Breast epithelium (tissue), 3 donors: Measurements from ENCODE around the gene VAMP4.

Source experiments
- CTCF ChIP-seq, 3 donors: fragments of 450-650 bp; IDR thresholded peaks; one replicate each; pipeline ENCODE4 v1.5.1; 2016 to 2017; ENCODE audit warnings: antibody characterized with exemption in 3 of 3, mild to moderate bottlenecking in 3 of 3, moderate library complexity in 3 of 3
- POLR2A ChIP-seq: fragments of 450-650 bp; IDR thresholded peaks from one replicate; pipeline ENCODE4 v1.6.1; 2016; ENCODE audit warnings: antibody characterized with exemption, mild to moderate bottlenecking, moderate library complexity
- POLR2AphosphoS5 ChIP-seq, 3 donors: sonication (generic); formaldehyde crosslinking; IDR thresholded peaks; one replicate each; pipeline ENCODE4 v1.6.1; 2017; ENCODE audit warnings: antibody characterized with exemption in 3 of 3

DNA sequence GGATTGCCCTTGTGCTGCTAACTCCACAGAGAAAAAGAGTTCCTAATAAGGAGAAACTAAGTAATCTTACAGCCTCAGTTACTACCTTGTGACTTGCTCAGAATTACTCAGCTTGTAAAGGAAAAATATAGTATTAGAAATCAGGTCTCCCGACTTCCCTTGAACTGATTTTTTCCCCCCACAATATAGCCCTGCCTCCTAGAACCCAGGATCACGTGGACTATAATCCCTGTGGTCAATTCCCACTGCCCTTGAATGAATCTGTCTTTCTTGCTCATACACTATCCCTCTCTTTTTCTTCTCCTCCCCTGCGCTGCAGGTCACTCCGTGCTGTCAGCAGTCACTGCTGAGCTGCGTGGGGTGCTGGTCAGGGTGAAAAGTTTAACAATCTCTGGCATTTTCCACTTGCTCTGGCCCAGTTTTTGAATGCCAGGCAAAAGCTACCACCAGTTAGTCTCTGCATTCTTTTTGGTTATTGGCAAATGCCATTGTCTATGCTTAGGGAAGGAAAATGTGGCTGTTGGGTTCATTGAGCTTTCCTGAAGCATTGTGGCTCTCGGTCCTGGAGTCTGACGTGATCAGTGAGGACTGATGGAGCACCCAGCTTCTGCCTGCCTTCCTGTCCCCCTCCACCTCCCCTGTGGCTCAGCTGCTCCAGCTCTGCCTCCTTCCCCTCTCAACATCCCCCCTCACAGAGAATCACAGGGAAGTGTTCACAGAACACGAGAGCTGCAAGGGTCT is 87.5 kb downstream of the VAMP4 start:
- no peak for TF ChIP-seq CTCF (IDR thresholded peaks at IDR 0.05)
- no peak for TF ChIP-seq POLR2A
- peak in 1 of 3 donors; percentile 21 for TF ChIP-seq POLR2AphosphoS5 (IDR thresholded peaks at IDR 0.05)
